DMS153 treated with DMSO at 0.1 percent for 48 hours (cell line): ENCODE measurements around the gene NDUFV1.
"Not testable (repeated sequence)": the region's sequence is repeated elsewhere in the genome, so short reads cannot be mapped to it uniquely, and the experiment has no call there.

ENCODE experiments used
- DNase-seq: peaks from one replicate; lab custom pipeline; 2025; ENCODE audit not compliant: unreplicated experiment; lab: John Stamatoyannopoulos, UW

The NDUFV1 gene

DNA sequence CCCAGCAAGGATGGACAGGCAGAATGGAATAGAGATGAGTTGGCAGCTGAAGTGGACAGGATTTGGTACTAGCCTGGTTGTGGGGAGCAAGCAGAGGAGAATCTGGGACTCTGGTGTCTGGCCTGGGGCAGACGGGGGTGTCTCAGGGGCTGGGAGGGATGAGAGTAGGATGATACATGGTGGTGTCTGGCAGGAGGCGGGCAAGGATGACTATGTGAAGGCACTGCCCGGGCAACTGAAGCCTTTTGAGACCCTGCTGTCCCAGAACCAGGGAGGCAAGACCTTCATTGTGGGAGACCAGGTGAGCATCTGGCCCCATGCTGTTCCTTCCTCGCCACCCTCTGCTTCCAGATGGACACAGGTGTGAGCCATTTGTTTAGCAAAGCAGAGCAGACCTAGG is 20.8 kb upstream of the NDUFV1 start:
- DNase-seq: no peak

DNA sequence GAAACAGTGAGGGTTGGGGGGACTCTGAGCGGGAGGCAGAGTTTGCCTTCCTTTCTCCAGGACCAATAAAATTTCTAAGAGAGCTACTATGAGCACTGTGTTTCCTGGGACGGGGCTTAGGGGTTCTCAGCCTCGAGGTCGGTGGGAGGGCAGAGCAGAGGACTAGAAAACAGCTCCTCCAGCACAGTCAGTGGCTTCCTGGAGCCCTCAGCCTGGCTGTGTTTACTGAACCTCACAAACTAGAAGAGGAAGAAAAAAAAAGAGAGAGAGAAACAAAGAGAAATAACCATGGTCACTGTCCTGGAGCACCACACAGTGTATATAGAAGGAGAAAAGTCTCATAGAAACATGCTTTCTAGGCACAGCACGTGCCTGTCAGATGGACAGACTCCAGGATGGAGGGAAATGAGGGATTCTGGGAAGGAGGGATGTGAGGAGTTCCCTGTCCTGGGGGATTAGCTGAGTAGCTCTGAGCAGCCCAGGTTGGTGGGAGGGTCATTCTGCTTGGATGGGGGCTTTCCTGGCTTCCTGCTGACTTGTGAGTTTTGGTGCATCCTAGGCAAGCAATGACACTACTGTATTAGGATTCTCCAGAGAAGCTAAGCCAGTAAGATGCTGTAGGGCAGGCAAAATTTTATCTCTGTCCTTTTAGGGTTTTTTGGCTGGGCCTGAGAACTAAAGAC is 20.0 kb upstream of the NDUFV1 start:
- DNase-seq: no peak

DNA sequence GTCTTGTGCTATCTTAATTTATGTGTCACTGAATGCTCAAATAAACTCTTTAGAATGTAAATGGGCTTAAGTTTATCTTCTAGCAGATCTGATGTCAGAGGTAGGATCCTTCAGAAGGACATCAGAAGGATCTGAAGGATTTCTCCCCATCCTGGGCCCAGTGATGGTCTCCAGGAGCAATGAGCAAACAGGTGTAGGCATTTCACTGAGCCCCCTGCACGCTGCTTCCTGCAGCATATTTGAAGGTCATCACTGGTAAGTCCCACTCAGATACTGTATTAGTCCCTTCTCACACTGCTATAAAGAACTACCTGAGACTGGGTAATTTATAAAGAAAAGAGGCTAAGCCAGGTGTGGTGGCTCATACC is 18.6 kb upstream of the NDUFV1 start:
- DNase-seq: no peak

DNA sequence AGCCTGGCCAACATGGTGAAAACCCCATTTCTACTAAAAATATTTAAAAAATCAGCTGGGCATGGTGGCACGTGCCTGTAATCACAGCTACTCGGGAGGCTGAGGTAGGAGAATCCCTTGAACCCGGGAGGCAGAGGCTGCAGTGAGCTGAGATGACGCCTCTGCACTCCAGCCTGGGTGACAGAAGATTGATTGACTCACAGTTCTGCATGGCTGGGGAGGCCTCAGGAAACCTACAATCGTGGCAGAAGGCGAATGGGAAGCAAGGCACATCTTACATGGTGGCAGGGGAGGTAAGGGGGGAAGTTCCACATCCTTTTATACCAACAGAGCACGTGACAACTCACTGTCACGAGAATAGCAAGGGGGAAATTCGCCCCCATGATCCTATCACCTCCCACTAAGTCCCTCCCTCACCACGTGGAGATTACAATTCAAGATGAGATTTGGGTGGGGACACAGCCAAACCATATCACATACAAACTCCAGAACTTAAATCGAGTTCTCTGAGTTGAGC is 17.8 kb upstream of the NDUFV1 start:
- not testable (repeated sequence) for DNase-seq

DNA sequence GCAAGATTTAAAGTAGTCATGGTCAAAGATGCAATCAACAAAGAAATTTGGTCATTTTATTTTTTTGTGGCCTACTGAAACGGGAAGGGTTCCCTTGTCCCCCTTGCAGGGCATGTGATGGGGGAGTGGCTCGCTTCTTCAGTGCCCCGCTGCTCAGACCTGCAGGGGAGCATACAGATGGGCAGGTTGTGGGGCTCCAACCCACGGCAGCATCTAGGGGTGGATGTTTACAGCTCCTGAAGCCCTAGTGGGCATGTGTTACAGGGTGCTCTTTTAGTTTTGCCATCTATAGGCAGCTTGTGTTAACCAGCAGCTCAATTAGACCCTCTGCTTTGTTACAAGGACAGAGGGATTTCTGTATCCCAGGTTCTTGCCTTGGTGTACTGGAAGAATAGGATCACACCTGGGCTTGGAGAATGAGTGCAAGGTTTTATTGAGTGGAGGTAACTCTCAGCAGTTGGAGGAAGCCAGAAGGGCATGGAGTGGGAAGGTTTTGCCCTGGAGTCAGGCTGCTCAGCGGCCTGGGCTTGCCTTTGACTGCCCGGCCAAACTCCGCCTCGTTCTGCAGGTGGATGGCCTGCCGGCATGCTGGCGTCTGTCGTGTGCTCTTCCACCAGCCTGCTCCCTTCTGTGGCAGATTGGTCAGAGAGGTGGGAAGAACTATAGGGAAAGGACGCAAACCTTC is 13.7 kb upstream of the NDUFV1 start:
- DNase-seq: no peak

DNA sequence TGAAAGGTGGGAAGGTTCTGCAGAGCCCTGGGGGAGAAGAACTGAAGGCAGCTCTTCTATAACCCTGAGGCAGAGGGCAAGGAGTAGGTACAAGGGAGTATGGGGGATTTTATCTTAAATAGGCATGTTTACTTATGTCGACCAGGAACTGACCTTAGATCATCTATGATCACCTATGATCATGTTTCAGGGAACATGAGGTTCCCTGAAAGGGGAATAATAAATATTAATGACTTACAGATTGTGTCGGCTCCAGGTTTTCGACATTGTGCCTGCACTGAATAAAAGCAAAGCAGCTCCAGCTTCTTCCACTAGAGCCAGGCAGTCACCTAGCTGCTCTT is 13.2 kb upstream of the NDUFV1 start:
- no peak for DNase-seq

DNA sequence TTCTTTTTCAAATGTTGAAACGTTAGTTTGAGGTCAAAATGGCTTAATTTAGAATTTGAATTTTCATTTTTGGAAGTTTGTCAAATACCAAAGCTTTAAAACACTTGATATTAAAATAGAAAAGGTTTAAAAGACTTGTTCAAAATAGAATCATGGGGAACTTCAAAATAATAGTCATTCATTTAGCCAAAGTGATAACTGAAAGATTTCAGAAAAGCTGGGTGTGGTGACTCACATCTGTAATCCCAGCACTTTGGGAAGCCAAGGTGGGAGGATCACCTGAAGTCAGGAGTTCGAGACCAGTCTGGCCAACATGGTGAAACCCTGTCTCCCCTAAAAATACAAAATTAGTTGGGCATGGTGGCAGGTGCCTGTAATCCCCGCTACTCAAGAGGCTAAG is 12.3 kb upstream of the NDUFV1 start:
- DNase-seq: no peak

DNA sequence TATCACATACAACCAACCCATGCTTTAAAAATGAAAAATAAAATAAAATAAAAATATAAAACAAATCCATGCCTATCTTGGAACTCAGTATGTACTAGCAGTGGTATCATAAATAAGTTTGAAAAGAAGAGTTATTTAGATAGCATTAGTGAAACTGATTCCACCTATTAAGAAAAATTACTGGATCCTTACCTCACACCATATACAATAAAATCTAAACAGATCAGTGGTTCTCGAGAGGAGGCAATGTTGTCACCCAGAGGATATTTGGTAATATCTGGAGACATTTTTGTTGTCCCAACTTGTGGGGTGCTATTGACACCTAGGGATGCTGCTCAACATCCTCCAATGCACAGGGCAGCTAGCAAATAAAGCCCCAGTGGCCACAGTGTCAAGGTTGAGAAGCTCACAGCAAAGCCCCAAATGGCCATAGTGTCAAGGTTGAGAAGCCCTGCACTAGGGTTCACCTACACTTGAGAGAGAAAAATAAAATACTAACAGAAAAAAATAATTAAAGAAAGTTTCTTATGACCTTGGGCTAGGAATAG is 9.9 kb upstream of the NDUFV1 start:
- no peak for DNase-seq

DNA sequence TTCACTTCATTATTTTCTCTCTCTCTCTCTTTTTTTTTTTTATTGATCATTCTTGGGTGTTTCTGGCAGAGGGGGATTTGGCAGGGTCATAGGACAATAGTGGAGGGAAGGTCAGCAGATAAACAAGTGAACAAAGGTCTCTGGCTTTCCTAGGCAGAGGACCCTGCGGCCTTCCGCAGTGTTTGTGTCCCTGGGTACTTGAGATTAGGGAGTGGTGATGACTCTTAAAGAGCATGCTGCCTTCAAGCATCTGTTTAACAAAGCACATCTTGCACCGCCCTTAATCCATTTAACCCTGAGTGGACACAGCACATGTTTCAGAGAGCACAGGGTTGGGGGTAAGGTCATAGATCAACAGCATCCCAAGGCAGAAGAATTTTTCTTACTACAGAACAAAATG is 9.3 kb upstream of the NDUFV1 start:
- DNase-seq: not testable (repeated sequence)

DNA sequence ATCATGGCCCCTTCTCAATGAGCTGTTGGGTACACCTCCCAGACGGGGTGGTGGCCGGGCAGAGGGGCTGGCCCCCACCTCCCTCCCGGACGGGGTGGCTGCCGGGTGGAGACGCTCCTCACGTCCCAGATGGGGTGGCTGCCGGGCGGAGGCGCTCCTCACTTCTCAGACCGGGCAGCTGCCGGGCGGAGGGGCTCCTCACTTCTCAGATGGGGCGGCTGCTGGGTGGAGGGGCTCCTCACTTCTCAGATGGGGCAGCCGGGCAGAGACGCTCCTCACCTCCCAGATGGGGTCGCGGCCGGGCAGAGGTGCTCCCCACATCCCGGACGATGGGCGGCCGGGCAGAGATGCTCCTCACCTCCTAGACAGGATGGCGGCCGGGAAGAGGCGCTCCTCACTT is 8.8 kb upstream of the NDUFV1 start:
- not testable (repeated sequence) for DNase-seq

DNA sequence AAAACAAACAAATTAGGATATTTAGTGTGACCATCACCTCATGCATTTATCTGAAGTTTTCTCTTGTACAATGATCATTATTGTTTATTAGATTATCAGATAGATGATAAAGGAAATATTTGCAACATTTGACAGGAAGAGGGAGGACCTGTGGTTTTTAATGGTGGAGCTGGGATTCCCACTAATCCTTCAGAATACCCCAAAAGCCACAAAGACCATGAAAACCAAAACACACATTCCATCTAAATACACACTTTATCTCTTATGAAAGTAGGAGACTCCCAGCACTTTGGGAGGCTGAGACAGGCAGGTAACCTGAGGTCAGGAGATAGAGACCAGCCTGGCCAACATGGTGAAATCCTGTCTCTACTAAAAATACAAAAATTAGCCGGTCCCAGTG is 7.6 kb upstream of the NDUFV1 start:
- DNase-seq: no peak

DNA sequence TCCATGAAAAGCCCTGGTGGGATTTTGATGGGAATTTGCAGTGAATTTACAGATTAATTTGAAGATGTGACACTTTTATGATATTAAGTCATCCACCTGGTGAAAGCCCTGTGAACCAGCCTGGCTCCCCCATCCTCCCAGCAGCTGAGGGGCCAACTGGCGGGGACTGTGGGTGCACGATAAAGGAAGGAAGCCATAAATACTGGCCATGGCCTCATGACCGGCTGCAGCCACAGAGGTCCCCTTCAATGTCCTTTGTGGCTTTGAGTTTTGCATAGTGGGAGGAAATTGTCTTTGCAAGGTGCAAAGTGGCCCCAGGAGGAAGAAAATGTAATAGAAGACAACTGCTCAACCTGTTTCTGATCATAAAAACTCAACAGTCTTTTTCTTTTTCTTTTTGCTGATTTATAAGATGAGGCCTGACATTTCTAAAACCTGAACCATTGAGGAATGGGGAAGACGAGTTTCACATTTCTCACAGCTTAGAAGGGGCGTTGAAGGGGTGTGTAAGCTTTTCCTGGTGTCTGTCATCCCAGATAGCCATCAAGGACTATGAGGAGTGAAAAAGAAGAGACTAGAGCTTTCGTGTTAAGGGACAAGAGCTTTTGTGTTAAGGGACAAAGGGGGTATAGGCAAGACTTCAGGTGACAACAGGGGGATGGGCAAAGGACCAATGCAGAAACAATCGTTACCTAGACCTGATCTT is 6.3 kb upstream of the NDUFV1 start:
- DNase-seq: no peak

DNA sequence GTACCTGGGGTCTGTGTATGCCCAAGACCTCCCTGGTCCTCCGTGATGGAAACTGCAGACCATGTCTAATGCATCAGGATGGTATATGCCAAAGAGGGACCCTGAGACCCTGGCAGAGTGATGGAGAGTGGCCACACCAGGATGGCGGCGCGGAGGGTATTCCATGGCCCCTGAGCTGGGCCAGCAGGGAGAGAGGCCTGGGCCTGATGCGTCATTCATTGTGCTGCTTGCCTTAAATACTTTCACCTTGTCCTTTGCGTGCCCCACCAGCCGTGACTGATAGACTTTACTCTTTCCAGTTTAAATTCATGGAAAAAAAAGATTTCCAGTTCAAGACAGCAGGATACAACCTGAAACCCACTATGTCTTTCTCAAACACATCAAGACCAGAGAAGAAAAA is 5.6 kb upstream of the NDUFV1 start:
- DNase-seq: no peak

DNA sequence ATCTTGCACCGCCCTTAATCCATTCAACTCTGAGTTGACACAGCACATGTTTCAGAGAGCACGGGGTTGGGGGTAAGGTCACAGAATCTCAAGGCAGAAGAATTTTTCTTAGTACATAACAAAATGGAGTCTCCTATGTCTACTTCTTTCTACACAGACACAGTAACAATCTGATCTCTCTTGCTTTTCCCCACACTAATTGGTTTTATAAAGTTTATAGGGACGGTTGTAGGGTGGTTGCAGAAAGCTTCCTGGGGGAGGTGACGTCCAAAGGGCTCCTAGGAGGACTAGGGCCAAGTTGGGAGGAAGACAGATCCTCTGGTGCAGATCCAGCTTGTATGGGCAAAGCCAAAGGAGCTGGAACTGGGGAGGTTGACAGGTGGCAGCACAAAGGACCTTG is 2.6 kb upstream of the NDUFV1 start:
- not testable (repeated sequence) for DNase-seq

DNA sequence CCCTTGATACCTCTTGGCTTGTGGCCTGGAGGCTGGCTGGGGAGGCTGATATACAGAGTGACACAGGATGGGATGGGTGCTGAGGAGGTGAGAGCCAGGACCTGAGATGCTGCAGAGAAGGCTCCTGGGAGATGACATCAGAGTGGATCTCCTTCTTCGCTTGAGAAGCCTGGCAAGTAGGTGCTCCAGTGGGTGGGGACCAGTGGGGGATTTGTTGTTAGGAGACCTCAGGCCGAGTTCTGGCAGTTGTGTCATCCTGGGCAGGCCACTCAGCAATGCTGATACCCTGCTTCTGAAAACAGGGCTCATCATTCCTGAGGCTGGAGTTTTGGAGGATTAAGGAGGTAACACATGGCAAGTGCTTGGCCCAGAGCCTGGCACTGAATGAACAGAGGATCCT is 1.9 kb upstream of the NDUFV1 start:
- no peak for DNase-seq

DNA sequence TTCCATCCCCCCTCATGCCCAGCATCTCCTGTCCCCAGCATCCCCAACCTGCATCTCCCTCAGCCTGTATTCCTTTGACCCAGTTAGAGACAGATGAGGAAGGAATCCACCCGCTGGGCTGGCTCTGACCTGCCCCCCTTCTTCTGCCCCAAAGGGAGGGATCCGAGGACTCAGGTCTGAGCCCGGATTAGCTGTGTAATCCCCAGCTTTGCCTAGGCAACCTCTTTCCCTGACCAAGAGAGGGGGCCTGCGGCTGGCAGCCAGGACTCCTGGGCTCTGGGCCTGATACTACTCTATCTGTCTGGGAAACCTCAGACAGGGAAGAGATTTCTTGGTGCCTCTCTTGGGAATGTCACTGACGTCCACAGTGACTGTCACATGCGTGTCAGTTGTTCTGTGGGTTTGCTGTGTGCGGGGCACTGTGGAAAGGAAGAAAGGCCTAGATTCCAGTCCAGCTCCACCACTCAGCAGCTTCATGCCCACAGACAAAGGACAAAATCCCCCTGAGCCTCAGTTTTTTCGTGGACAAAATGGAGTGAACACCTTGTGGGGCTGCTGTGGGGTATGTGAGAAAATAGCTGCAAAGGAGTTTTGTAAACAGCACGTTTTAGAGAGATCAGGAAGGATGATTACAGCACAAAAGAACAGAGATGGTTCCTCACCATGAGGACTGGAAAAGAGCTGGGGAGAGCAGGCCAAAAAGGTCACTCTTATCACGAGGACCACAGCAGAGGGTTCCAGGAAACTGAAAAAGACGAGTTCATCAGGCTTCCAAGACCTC is 1.3 kb upstream of the NDUFV1 start:
- no peak for DNase-seq

DNA sequence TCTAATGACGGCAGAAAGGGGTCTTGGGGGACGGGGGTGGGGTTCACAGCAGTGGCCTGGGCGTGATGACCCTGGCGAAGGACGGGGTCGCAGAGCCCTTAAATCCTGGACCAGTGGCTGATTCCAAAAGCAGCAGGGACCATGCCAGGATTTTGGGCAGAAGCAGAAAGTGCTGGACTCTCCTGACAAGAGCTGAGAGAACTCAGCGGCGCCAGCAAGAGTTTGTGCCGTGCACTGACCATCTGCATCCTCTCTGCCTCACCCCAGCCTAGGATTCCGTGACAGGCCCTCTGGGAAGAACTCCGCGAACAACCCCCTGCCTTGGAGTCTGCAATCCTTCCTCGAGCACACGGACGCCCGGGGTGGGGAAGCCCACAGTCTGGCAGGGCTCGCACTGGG is 644 bp upstream of the NDUFV1 start:
- DNase-seq: no peak

DNA sequence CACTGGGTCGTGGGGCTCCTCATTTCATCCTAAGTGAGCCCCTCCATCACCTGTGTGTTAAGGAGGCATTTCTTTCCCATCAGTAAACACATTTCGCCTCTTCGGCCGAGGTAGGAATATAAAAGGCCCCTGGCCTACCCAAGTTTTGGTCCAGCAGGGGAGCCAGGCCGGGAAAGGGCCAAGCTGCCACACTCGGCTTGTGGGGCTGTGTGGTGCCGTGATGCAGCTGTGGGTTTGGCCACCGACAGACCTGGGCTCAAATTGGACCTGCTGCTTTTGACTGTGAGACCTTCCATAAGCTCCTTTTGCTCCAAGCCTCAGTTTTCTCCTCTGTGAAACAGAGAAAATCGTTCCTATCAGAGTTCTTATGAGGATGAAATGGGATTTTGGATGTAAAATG is 771 bp downstream of the NDUFV1 start:
- no peak for DNase-seq

DNA sequence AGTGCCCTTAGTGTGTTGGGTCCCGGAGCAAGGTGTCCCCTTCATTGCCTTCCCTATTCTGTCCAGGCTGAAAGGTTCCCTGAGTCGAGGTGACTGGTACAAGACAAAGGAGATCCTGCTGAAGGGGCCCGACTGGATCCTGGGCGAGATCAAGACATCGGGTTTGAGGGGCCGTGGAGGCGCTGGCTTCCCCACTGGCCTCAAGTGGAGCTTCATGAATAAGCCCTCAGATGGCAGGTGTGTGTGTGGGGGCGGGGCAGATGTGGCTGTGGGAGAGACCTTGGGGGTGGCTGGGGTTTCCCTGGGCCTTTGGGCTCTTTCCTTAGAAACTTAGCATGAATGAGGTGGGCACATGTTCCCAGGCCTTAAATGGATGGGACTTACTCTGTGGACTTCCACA is 1.8 kb downstream of the NDUFV1 start:
- DNase-seq: no peak

DNA sequence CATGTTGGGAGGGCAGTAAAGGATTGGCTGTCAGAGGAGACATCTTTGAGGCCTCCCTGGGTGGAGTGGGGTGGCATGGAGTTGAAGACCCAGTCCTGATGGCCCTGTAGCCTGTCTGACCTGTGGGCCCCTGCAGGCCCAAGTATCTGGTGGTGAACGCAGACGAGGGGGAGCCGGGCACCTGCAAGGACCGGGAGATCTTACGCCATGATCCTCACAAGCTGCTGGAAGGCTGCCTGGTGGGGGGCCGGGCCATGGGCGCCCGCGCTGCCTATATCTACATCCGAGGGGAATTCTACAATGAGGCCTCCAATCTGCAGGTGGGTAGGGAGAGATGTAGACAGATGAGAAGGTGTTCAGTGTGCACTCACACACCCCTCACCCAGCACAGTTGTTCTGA is 2.6 kb downstream of the NDUFV1 start:
- no peak for DNase-seq

DNA sequence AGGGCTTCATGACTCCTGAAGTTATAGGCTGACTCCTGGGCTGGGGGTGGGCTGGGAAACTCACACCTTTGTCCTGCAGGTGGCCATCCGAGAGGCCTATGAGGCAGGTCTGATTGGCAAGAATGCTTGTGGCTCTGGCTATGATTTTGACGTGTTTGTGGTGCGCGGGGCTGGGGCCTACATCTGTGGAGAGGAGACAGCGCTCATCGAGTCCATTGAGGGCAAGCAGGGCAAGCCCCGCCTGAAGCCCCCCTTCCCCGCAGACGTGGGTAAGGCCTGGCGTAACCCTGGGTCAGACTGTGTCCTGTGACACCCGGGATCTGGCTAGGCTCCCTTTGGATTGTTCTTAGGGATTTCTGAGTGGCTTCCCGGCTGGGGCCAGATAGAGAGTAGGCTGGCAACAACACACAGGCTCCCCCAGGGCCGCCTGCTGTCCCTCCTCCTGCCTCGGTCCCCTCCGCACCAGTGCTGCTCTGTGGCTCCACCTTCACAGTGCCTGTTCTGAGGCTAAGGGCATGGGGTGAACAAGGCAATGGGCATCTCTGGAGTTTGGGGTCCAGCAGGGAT is 3.6 kb downstream of the NDUFV1 start:
- no peak for DNase-seq
